ENCODE data around the gene CTDNEP1.

DNA sequence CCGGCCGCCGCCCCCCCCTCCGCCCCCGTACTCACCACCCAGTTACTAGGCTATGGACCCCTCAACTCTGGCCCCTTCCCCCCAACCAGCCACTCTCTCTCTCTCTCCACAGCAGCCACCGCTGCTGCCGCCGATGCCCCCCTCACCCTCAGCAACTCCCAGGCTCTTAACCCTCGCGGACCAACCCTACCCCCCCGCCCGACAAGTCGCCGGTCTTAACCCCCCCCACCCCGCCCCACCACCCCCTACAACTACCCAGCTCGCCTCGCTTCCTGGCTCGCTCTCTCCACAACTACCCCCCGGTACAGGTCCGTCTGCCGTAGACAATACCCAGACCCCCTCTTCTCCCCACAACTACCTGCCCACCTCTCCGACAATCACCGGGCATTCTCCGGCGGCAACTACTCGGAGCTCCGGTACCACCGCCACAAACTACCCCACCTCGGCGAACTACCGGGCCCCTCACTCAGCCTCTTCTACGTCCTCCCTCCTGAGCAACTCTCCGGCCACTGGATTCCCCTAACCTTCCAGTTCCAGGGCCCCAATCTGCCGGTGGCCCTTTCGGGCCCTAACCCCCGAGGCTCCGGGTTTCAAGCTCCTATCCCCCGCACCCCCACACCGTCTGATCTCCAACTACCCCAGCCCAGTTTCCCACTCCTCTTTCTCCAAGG lies 13.0 kb downstream of the CTDNEP1 start:
- TF ChIP-seq, protein P1, sequence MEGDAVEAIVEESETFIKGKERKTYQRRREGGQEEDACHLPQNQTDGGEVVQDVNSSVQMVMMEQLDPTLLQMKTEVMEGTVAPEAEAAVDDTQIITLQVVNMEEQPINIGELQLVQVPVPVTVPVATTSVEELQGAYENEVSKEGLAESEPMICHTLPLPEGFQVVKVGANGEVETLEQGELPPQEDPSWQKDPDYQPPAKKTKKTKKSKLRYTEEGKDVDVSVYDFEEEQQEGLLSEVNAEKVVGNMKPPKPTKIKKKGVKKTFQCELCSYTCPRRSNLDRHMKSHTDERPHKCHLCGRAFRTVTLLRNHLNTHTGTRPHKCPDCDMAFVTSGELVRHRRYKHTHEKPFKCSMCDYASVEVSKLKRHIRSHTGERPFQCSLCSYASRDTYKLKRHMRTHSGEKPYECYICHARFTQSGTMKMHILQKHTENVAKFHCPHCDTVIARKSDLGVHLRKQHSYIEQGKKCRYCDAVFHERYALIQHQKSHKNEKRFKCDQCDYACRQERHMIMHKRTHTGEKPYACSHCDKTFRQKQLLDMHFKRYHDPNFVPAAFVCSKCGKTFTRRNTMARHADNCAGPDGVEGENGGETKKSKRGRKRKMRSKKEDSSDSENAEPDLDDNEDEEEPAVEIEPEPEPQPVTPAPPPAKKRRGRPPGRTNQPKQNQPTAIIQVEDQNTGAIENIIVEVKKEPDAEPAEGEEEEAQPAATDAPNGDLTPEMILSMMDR (conservative IDR thresholded peaks at IDR 0.05) = no peak
- peak; percentile 37; the same call in 1 of the 2 replicates for TF ChIP-seq ZFX (IDR thresholded peaks at IDR 0.05)
